ENCODE results near the gene CRYBG1. TPM values are rescaled to one million over a fixed set of nuclear protein-coding genes. Genes with fewer than 3 reads are reported as not detected.
"Not testable (repeated sequence)": the region's sequence is repeated elsewhere in the genome, so short reads cannot be mapped to it uniquely, and the experiment has no call there.

CRYBG1 gene
- total RNA-seq, 1 experiment from 2014 or later = 31.3 TPM

DNA sequence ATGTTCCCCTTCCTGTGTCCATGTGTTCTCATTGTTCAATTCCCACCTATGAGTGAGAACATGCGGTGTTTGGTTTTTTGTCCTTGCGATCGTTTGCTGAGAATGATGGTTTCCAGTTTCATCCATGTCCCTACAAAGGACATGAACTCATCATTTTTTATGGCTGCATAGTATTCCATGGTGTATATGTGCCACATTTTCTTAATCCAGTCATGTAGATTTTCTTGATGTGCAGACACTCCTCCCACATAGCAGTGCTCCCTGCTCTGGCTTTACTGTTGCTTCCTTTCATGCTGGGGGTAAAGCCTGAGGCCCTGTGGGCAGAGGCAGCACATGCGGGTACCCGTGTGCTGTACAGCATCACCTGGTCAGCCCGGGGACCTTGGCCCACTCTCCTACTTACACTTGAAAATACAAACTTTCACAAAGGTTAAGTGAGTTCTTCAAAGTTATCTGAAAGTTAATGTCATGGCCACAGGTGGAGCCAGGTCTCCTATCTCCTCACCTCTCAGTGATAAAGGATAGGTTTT, 188.5 kb downstream of the CRYBG1 start:
- not testable (repeated sequence) for DNase-seq (ENCODE audit: low spot score)

DNA sequence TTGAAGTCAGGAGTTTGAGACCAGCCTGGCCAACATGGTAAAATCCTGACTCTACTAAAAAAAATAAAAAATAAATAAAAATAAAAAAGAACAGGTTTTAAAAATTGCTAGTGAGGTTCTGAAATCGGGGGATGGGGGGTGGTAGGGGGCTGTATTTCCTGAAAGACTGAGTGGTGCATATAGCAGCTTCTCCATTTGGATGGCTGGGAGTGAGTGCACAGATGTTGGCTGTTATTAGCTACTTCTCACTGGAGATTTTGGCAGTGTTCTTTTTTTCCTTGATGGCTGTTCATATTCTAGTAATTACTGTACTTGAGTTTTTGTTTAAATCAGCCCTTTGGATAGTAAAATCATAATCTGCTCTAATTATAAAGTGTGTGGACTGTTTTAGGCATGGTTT, 189.0 kb downstream of the CRYBG1 start:
- no peak for DNase-seq (ENCODE audit: low spot score)

DNA sequence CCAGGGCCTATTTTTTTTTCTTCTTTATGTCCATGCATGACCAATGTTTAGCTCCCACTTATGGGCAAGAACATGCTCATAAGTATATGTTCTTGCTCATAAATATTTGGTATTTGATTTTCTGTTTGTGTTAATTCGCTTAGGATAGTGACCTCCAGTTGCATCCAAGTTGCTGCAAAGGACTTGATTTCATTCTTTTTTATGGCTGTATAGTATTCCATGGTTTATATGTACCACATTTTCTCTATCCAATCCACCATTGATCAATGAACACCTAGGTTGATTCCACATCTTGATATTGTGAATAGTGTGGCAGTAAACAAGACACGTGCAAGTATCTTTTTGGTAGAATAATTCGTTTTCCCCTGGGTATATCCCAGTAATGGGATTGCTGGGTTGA, 190.6 kb downstream of the CRYBG1 start:
- no peak for DNase-seq (ENCODE audit: low spot score)

DNA sequence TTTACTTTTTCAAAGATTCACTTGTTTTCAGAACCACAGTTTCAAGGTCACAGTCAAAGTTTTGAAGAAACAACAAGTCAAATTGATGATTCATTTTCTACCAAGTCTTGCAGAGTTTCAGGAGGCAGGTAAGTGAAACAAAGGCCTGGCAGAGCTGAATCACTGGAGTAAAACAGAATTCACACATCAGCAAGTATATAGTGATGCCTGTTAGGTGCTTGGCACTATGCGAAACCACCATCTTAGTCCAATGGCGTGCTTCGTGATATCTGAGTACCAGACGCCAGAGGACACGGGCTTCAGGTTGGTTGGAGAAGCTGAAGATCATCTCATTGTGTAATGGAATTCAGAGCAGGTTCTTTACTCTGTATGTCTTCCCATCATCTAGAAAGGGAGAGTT, 192.9 kb downstream of the CRYBG1 start:
- DNase-seq (ENCODE audit: low spot score) = no peak

- DNase-seq (ENCODE audit: low spot score) = no peak
Measured at GRCh38 chr6:106555767-106556166, 195.2 kb downstream of the CRYBG1 start.

GRCh38 chr6:106556368-106556960, 195.9 kb downstream of the CRYBG1 start:
- peak; percentile 45 for DNase-seq (ENCODE audit: low spot score)

DNA sequence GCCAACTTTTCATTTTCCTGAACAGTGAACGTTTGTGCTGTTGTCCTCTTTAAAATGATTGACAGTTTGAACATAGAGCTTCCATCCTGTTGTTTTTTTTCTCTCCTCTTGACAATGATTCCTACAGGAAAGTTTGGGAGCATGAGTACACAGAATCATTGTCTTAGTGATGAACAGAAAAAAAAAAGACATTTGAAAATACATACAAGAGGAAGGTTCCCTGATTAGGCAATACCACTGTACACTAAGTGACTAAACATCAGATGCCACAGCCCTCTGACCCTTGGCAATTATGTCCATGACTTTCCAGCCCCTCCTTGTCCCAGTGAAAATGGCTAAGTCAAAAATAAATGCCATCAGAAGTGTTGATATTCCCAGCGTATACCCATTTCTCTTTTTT, 197.3 kb downstream of the CRYBG1 start:
- no peak for DNase-seq (ENCODE audit: low spot score)

GRCh38 chr6:106558364-106558763, 197.8 kb downstream of the CRYBG1 start:
- no peak for DNase-seq (ENCODE audit: low spot score)

DNA sequence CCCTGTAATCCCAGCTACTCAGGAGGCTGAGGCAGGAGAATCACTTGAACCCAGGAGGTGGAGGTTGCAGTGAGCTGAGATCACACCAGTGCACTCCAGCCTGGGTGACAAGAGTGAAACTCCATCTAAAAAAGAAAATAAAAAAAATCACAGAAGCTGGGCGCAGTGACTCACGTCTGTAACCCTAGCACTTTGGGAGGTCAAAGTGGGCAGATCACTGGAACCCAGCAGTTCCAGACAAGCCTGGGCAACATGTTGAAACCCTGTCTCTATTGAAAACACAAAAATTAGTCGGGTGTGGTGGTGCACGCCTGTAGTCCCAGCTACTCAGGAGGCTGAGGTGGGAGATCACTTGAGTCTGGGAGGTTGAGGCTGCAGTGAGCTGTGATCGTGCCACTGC, 199.1 kb downstream of the CRYBG1 start:
- not testable (repeated sequence) for DNase-seq (ENCODE audit: low spot score)

GRCh38 chr6:106560996-106561685, 200.6 kb downstream of the CRYBG1 start:
- DNase-seq (ENCODE audit: low spot score) = no peak

DNA sequence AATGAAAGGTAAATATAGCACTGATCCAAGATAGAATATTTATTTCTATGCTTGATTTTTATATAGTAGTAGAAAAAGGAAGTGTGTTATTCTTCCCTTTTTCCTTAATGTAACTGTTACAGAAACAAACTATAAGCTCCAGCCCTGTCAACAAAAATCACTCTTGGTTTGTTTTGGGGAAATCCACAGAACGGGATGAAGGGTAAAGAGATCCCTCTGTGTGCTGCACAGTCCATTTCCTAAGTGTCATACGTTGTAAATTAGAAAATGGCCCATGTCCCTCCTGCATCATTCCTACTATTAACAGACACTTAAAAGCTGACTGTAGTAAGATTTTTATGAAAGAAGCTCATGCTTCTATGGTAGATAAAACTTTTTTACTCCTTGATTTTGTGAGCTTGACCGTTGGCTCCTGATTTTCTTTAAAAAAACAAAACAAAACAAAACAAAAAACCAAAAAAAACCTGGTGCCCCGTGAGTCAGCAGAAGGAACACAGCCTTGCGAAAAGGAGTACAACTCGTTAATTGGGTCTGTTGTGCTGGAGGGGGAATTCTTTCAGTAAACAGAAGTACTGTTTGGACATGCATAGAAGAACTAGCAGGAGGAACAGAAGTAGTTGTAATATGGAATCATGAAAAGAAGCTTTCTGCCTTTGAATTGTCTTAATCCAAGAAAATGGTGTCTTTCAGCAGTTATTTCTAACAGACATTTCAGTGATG, 201.3 kb downstream of the CRYBG1 start:
- no peak for DNase-seq (ENCODE audit: low spot score)

- DNase-seq (ENCODE audit: low spot score) = no peak
Measured at GRCh38 chr6:106563614-106564013, 203.1 kb downstream of the CRYBG1 start.

- DNase-seq (ENCODE audit: low spot score) = no peak
Measured at GRCh38 chr6:106564476-106564875, 204.0 kb downstream of the CRYBG1 start.

DNA sequence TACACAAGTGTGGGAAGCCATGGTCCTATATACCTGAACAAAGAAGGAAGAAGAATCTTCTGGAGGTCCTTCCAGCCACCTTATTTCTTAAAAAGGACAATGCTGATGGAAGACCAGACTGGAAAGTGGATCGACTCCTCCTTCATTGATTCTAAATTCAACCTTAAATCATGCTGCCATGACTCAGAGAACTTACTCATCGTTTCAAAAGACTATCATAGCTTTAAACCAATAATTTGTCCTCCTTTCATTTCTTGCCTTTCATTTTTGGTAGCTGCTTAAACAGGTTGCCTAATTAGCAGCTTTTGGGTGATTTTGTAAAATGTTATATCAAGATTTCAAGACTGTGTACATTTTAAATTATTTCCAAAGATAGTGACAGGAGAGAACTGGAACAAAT, 208.0 kb downstream of the CRYBG1 start:
- no peak for DNase-seq (ENCODE audit: low spot score)

DNA sequence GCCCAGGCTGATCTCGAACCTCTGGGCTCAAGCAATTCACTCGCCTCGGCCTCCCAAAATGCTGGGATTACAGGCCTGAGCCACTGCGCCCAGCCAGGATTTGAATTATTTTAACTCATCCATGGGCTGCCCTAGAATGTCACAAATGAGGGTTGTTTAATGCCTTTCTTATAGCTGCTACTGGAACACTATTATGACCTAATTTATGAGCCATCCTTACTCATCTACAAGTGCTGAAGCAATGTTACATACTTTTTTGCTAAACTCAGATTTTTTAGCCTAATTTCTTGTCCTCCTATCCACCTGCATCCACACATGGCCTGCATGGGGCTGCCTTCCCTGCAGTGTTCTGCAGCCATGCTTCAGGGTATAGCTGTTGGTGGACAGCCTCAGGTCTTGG, 208.9 kb downstream of the CRYBG1 start:
- no peak for DNase-seq (ENCODE audit: low spot score)

GRCh38 chr6:106572436-106572835, 211.9 kb downstream of the CRYBG1 start:
- DNase-seq (ENCODE audit: low spot score) = no peak

- DNase-seq (ENCODE audit: low spot score) = no peak
Measured at GRCh38 chr6:106572875-106573585, 212.5 kb downstream of the CRYBG1 start.

- peak; percentile 12 for DNase-seq (ENCODE audit: low spot score)
Measured at GRCh38 chr6:106574741-106575458, 214.4 kb downstream of the CRYBG1 start.

- DNase-seq (ENCODE audit: low spot score) = no peak
Measured at GRCh38 chr6:106579281-106579680, 218.8 kb downstream of the CRYBG1 start.

DNA sequence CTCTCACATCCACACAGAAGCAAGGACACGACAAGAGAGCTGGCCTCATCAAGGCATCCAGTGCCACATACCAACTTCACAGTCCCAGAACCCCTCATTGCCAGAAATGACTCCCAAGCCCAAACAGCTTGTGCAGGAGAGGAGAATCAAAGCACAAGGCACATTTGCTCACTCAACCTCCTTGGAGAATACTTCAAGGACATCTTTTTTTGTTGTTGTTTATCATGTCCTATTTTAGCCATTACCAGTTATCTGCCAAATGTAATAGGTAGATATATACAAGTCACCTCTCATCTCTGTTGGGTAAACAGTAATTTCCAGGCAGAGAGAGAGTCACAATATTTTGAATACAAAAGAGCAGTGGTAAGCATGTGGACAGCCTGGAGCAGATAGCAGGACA, 221.0 kb downstream of the CRYBG1 start:
- no peak for DNase-seq (ENCODE audit: low spot score)

DNA sequence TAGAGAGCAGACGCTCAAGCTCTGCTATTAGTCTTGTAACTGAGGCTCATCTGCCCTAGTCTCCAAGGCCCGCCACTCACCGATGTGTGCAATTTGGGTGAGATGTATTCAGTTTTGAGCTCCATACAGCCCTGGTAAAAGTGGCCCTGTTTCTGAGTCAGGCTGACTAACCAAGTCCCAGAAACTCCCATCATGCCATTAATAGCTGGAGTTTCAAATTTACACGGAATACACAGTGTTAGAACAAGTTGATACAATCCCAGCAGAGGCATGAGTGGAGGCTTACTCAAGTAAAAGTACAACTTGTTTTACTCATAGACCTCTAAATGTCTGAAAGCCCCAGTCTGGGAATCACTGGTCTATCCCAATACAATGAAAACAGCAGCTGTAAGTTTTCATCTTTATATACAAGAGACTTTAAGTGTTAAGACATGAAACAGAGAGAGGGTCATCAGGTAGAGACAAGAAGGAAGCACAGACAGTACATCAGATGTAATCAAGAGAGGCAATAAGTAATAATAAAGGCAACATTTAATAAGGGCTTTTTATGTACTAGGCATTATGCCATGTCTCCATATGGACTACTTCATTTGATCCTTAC, 226.4 kb downstream of the CRYBG1 start:
- no peak for DNase-seq (ENCODE audit: low spot score)

All from HT-29 (cell line).